CD4-positive, alpha-beta T cell treated with Interleukin-17A for 4 hours (primary cell): ENCODE data around the gene MYO7B.

Experiments
- DNase-seq: peaks from one replicate; pipeline ENCODE4 v3.0.0-alpha.2; 2020; ENCODE audit warnings: mixed read lengths

The MYO7B gene

DNA sequence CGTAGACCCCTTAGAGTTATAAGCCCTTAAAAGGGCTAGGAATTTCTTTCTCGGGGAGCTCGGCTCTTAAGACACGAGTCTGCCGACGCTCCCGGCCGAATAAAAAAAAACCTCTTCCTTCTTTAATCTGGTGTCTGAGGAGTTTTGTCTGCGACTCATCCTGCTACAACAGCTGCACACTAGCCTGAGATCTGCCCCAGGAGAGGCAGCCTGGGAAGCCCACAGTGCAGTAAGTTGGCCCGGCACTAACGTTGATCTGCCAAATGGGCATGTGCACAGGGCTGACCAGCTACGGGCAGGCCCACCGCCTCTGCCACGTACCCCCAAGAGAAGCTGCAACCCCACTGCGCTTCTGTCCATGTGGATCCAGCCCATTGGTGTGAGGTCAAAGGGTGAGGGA is 148.3 kb downstream of the MYO7B start:
- no peak for DNase-seq

DNA sequence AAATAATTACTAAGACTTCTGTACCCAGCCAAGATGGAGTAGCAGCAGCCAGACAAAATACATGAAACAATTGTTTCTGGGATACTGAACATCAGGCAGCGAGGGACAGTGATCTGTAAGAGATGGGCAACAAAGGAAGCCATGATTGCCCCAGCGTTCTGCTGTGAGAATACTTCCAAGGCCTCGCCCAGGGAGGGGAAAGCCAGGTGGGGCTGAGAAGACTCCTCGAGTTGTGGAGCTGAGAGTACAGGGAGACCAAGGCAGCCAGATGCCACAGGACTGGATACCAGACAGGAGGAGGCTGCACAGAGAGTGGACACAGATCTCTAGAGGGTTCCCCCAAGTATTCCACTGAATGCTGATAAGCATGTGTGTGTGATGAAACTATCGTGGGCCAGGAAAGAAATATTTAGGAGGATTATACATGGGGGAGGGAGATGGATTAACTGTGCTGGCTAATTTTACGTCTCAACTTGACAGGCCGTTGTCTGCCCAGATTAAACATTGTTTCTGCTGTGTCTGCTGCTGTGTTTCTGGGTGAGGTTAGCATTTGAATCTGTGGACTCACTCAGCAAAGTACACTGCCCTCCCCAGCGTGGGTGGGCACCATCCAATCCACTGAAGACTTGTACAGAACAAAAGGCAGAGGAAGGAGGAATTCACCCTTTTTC is 150.1 kb downstream of the MYO7B start:
- DNase-seq: no peak
